Lower leg skin (tissue), 3 donors: ENCODE measurements around the gene CACNB2.

Source experiments
- CTCF ChIP-seq, 3 donors: fragments of 450-650 bp; IDR thresholded peaks; one replicate each; pipeline ENCODE4 v1.5.1; 2016; ENCODE audit warnings: antibody characterized with exemption in 3 of 3, mild to moderate bottlenecking in 3 of 3, moderate library complexity in 2 of 3
- POLR2A ChIP-seq, 2 donors: fragments of 450-650 bp; IDR thresholded peaks; one replicate each; pipeline ENCODE4 v1.6.1; 2016 to 2017; ENCODE audit warnings: antibody characterized with exemption in 2 of 2, mild to moderate bottlenecking in 1 of 2, moderate library complexity in 1 of 2

DNA sequence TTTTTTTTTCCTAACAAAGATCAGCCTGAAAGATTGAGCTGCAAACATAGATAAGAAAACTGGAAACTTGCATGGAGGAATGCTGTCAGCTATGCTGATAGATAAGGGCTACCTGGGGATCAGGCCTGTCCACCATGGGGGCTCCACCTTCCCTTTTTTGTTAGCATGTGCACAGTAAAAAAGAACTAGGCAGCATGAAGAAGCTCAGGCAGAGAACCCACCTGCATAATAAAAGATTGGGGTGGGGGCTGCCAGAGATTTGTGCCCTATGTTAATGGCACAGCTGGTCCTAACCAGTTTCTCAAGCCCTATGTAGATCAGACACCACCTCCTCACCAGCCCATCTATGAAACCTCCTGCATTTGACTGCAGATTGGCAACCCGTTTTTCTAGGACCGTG is 45.4 kb upstream of the CACNB2 start:
- no peak for TF ChIP-seq CTCF (IDR thresholded peaks at IDR 0.05)
- no peak for TF ChIP-seq POLR2A (IDR thresholded peaks at IDR 0.05)
